HG03196 (cell line): ENCODE data around the gene FBLN1.
"Not testable (repeated sequence)": the region's sequence is repeated elsewhere in the genome, so short reads cannot be mapped to it uniquely, and the experiment has no call there.

Experiments
- ATAC-seq: cut with Tn5 transposase; IDR thresholded peaks from one replicate; pipeline ENCODE4 v1.9.1; 2021; ENCODE audit not compliant: unreplicated experiment

FBLN1 gene

GRCh38 chr22:45599836-45600577 is 97.3 kb downstream of the FBLN1 start:
- no peak for ATAC-seq

- ATAC-seq: no peak
Observed at GRCh38 chr22:45600790-45601730, 98.4 kb downstream of the FBLN1 start.

GRCh38 chr22:45602004-45602733 is 99.5 kb downstream of the FBLN1 start:
- no peak for ATAC-seq

- ATAC-seq: no peak
Observed at GRCh38 chr22:45602824-45603595, 100.3 kb downstream of the FBLN1 start.

GRCh38 chr22:45603619-45604018 is 100.9 kb downstream of the FBLN1 start:
- ATAC-seq: no peak

GRCh38 chr22:45608045-45608444 is 105.4 kb downstream of the FBLN1 start:
- ATAC-seq: not testable (repeated sequence)

GRCh38 chr22:45608763-45609180 is 106.1 kb downstream of the FBLN1 start:
- no peak for ATAC-seq

- no peak for ATAC-seq
Observed at GRCh38 chr22:45612451-45612901, 109.8 kb downstream of the FBLN1 start.

- no peak for ATAC-seq
Observed at GRCh38 chr22:45612940-45613339, 110.3 kb downstream of the FBLN1 start.

GRCh38 chr22:45615364-45615763 is 112.7 kb downstream of the FBLN1 start:
- no peak for ATAC-seq

GRCh38 chr22:45616432-45616831 is 113.7 kb downstream of the FBLN1 start:
- ATAC-seq: no peak

- no peak for ATAC-seq
Observed at GRCh38 chr22:45617948-45618347, 115.3 kb downstream of the FBLN1 start.

GRCh38 chr22:45620706-45621105 is 118.0 kb downstream of the FBLN1 start:
- ATAC-seq: no peak

- no peak for ATAC-seq
Observed at GRCh38 chr22:45621836-45622600, 119.3 kb downstream of the FBLN1 start.

GRCh38 chr22:45623464-45624145 is 120.9 kb downstream of the FBLN1 start:
- not testable (repeated sequence) for ATAC-seq

- ATAC-seq: no peak
Observed at GRCh38 chr22:45626198-45626651, 123.5 kb downstream of the FBLN1 start.

GRCh38 chr22:45627489-45628233 is 125.0 kb downstream of the FBLN1 start:
- no peak for ATAC-seq

- ATAC-seq: no peak
Observed at GRCh38 chr22:45628515-45628914, 125.8 kb downstream of the FBLN1 start.
